ENCODE data around the gene C10orf143.

The C10orf143 gene

GRCh38 chr10:130016095-130016494 lies 94.5 kb downstream of the C10orf143 start:
- Mint-ChIP-seq H3K4me1 (ENCODE audit: low read depth) (no peaks in the 10 kb centered on the region), H3K4me3 (no peak overlapping the region)
- intact Hi-C loops (cut with micrococcal nuclease) = no loop called here

GRCh38 chr10:130015075-130015695 lies 95.4 kb downstream of the C10orf143 start:
- intact Hi-C loops (cut with micrococcal nuclease) = no loop called here
- Mint-ChIP-seq H3K4me3 (no peak overlapping the region), H3K36me3 (ENCODE audit: low read depth) (no peaks in the 10 kb centered on the region), H3K27ac (no peak overlapping the region), H3K27me3 (no peaks in the 10 kb centered on the region), H3K4me1 (ENCODE audit: low read depth) (no peaks in the 10 kb centered on the region), H3K9me3 (no peaks in the 10 kb centered on the region)

More at GRCh38 chr10:130016095-130016494, 94.5 kb downstream of the C10orf143 start:
- Mint-ChIP-seq H3K27me3 (no peaks in the 10 kb centered on the region), H3K9me3 (no peaks in the 10 kb centered on the region), H3K27ac (no peak overlapping the region), H3K36me3 (ENCODE audit: low read depth) (no peaks in the 10 kb centered on the region)

- H3K9me3 Mint-ChIP-seq = no peaks in the 10 kb centered on the region
- no peaks in the 10 kb centered on the region for H3K27me3 Mint-ChIP-seq
- H3K4me1 Mint-ChIP-seq (ENCODE audit: low read depth) = no peaks in the 10 kb centered on the region
These were observed 96.2 kb downstream of the C10orf143 start for GRCh38 chr10:130014263-130015074.

More at GRCh38 chr10:130014263-130015074, 96.2 kb downstream of the C10orf143 start:
- H3K36me3 Mint-ChIP-seq (ENCODE audit: low read depth) = no peaks in the 10 kb centered on the region
- H3K4me3 Mint-ChIP-seq = no peak overlapping the region
- intact Hi-C loops (cut with micrococcal nuclease) = no loop called here
- no peak overlapping the region for H3K27ac Mint-ChIP-seq

Measured in dendritic cell treated with granulocyte-macrophage colony-stimulating factor and Interleukin-4, amounts not matched to agents 40 ng/mL and 50 ng/mL, for 4 days (primary cell).